Lung (tissue), 12 donors: Measurements from ENCODE around the gene RGS17. TPM values are rescaled to one million over a fixed set of nuclear protein-coding genes. Genes with fewer than 3 reads are reported as not detected.

Source experiments
- ATAC-seq: fragments of 200-7000 bp; cut with Tn5 transposase; one replicate; pipeline ENCODE4 v1.9.1; 2020; ENCODE audit warnings: moderate number of reproducible peaks; ENCODE audit not compliant: insufficient read depth, low FRiP score
- DNase-seq, 3 donors: peaks; one replicate each; pipeline ENCODE4 v3.0.0-alpha.2; 2013 to 2017
- H3K27ac ChIP-seq, 2 donors: one replicate each; pipeline ENCODE4 v1.5.1; 2013; ENCODE audit warnings: mild to moderate bottlenecking in 2 of 2, moderate library complexity in 2 of 2, control low read depth in 1 of 2, inconsistent platforms in 1 of 2, low read depth in 1 of 2, low read length in 1 of 2
- H3K27me3 ChIP-seq, 3 donors: one replicate each; pipeline ENCODE4 v1.5.1; 2013; ENCODE audit warnings: low read length in 2 of 3; ENCODE audit not compliant: control insufficient read depth in 3 of 3, insufficient read depth in 3 of 3
- H3K36me3 ChIP-seq, 4 donors: one replicate each; pipeline ENCODE4 v1.5.1; 2013; ENCODE audit warnings: low read length in 4 of 4, mild to moderate bottlenecking in 1 of 4, moderate library complexity in 1 of 4; ENCODE audit not compliant: control insufficient read depth in 4 of 4, insufficient read depth in 4 of 4
- H3K4me1 ChIP-seq, 5 donors: one replicate each; pipeline ENCODE4 v1.5.1; 2013; ENCODE audit warnings: low read length in 5 of 5, mild to moderate bottlenecking in 2 of 5, moderate library complexity in 1 of 5; ENCODE audit not compliant: control insufficient read depth in 5 of 5, insufficient read depth in 5 of 5
- H3K4me3 ChIP-seq: one replicate; pipeline ENCODE4 v1.5.1; 2013; ENCODE audit warnings: mild to moderate bottlenecking, control low read depth, moderate library complexity
- H3K9ac ChIP-seq, 2 donors: one replicate each; pipeline ENCODE4 v1.5.1; 2013; ENCODE audit warnings: low read length in 2 of 2, control low read depth in 1 of 2; ENCODE audit not compliant: insufficient read depth in 1 of 2
- H3K9me3 ChIP-seq, 4 donors: one replicate each; pipeline ENCODE4 v1.5.1; 2013; ENCODE audit warnings: low read length in 3 of 4, mild to moderate bottlenecking in 1 of 4, moderate library complexity in 1 of 4; ENCODE audit not compliant: control insufficient read depth in 4 of 4, insufficient read depth in 3 of 4
- WGBS, 2 donors: extraction: QIAGEN DNeasy Blood & Tissue Kit; methylation state at CpG; one replicate each; pipeline ENCODE4 v1.1.7; 2013; 5-methylcytosine and 5-hydroxymethylcytosine counted together
- polyA plus RNA-seq, 2 donors: library from polyadenylated mRNA; stranded (reverse); fragments of 200-250 nt; gene quantifications; one replicate each; pipeline ENCODE4 v1.2.1, GENCODE V29; 2013
- total RNA-seq, 2 donors: library from RNA; depleted of rRNA in 1 of 2; stranded (reverse); fragments of >200 nt in 1 of 2; gene quantifications; one replicate each; pipeline ENCODE4 v1.2.1, GENCODE V29; 2014 to 2021
- TF ChIP-seq, protein P1 (sequence below): IDR thresholded peaks from 2 replicates; pipeline ENCODE4 v1.5.1; 2012; ENCODE audit warnings: mild to moderate bottlenecking; ENCODE audit errors: control extremely low read depth, extremely low read depth
- donor health status: control.
- donor health status: control.
- donor health status: Bipolar disorder and iron deficiency.
- donor health status: healthy.
- donor health status: DM: yes; HTN: yes; CAD: no.

Gene RGS17
- total and polyA plus RNA-seq, 4 donors = 0.17 to 1.7 (median 0.41) TPM

GRCh38 chr6:153087436-153087835, 43.6 kb downstream of the RGS17 start:
- H3K27me3 ChIP-seq = no peaks in the 10 kb centered on the region
- DNase-seq (no peak), ATAC-seq (no peak)
- H3K9me3 ChIP-seq = no peaks in the 10 kb centered on the region
- H3K27ac ChIP-seq = no peak overlapping the region
- no peak overlapping the region for H3K9ac ChIP-seq
- TF ChIP-seq, protein P1, sequence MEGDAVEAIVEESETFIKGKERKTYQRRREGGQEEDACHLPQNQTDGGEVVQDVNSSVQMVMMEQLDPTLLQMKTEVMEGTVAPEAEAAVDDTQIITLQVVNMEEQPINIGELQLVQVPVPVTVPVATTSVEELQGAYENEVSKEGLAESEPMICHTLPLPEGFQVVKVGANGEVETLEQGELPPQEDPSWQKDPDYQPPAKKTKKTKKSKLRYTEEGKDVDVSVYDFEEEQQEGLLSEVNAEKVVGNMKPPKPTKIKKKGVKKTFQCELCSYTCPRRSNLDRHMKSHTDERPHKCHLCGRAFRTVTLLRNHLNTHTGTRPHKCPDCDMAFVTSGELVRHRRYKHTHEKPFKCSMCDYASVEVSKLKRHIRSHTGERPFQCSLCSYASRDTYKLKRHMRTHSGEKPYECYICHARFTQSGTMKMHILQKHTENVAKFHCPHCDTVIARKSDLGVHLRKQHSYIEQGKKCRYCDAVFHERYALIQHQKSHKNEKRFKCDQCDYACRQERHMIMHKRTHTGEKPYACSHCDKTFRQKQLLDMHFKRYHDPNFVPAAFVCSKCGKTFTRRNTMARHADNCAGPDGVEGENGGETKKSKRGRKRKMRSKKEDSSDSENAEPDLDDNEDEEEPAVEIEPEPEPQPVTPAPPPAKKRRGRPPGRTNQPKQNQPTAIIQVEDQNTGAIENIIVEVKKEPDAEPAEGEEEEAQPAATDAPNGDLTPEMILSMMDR = no peak
- no peaks in the 10 kb centered on the region for H3K36me3 ChIP-seq
- H3K4me3 ChIP-seq = no peak overlapping the region
- H3K4me1 ChIP-seq = no peaks in the 10 kb centered on the region

DNA sequence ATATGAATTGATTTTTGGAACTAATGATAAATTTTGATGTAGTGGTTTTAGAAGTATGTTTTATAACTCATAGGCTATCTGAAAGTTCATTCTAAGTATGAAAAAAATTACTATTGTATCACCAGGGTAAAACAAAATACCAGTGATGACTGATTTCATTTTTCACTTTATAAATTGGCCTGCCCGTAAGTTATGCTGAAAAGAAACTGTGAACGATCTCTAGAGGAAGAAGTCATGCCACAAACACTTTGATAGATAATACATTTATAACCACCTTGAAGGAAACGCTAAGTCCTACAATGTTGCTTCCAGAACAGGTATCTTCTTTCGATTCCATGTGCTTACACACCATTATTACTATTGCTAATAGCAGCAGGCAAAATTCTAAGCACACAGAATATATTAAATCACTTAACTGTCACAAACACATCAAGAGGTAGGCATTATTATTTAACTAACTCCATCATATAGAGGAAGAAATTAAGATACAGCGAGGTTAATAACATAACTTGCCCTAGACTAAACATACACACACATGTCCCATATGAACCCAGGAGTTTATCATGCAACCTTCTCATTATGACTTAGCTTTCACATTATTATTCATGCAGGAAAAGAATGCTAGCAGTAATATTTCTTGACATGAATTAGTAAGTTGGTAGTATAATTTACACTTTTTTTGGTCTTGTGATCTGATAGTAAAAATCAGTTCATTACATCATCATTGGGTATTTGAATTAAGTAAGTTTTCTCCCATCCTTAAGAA, 44.7 kb downstream of the RGS17 start:
- WGBS, 2 donors = 87 to 93% methylated on average over 5 of the region's 5 CpGs
- TF ChIP-seq, protein P1 = no peak

DNA sequence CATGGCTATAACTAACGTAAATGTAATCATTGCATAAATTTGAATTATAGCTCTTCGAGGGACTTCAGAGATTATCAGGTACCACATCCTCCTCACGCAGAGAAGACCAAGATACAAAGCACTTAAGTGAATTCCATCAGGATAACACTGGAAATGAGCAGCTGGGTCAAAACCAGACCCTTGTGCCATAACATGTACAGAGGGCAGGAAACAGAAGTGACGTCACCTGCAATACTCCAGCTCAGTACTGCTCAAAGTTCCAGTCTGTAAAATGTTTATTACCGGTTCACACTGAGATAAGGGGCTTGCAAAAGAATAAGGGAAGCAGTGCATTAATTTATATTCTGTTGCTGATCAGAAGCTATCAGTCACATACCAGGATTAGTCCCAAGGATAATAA, 45.8 kb downstream of the RGS17 start:
- Histone ChIP-seq H3K36me3 (no peaks in the 10 kb centered on the region), H3K4me3 (no peak overlapping the region), H3K9me3 (no peaks in the 10 kb centered on the region), H3K9ac (no peak overlapping the region), H3K27me3 (no peaks in the 10 kb centered on the region), H3K27ac (no peak overlapping the region), H3K4me1 (no peaks in the 10 kb centered on the region)
- no peak for DNase-seq
- TF ChIP-seq, protein P1 = no peak
- 58 to 68% methylated on average over 5 of the region's 5 CpGs for WGBS, 2 donors
- ATAC-seq = no peak

More for the DNA sequence above, 44.7 kb downstream of the RGS17 start:
- no peaks in the 10 kb centered on the region for H3K36me3 ChIP-seq
- ATAC-seq = no peak
- H3K4me1 ChIP-seq = no peaks in the 10 kb centered on the region
- DNase-seq = no peak
- no peak overlapping the region for H3K4me3 ChIP-seq
- H3K9ac ChIP-seq = no peak overlapping the region
- no peaks in the 10 kb centered on the region for H3K27me3 ChIP-seq
- no peak overlapping the region for H3K27ac ChIP-seq
- no peaks in the 10 kb centered on the region for H3K9me3 ChIP-seq

GRCh38 chr6:153084393-153084792, 46.7 kb downstream of the RGS17 start:
- TF ChIP-seq, protein P1 = no peak
- no peaks in the 10 kb centered on the region for H3K27me3 ChIP-seq
- no peak for DNase-seq
- no peaks in the 10 kb centered on the region for H3K4me1 ChIP-seq
- H3K9ac ChIP-seq = no peak overlapping the region
- no peak for ATAC-seq
- no peaks in the 10 kb centered on the region for H3K9me3 ChIP-seq
- 80 to 84% methylated on average over 3 of the region's 3 CpGs for WGBS, 2 donors
- no peak overlapping the region for H3K27ac ChIP-seq
- H3K36me3 ChIP-seq = no peaks in the 10 kb centered on the region
- H3K4me3 ChIP-seq = no peak overlapping the region
